Non-pigmented ciliary epithelial cell (primary cell): Measurements from ENCODE around the gene GAB1.

Experiments used
- DNase-seq: peaks from one replicate; pipeline ENCODE4 v3.0.0-alpha.2; 2010; ENCODE audit warnings: low read depth

Gene GAB1

GRCh38 chr4:143336781-143337599 lies at the start of gene GAB1:
TSS of gene GAB1 (plus strand) at chr4:143336876. CDS start at chr4:143337189, 313 bp downstream.
- no peak for DNase-seq

- DNase-seq, result peak; percentile 1
Measured at GRCh38 chr4:143287572-143287923, 49.1 kb upstream of the GAB1 start.

DNA sequence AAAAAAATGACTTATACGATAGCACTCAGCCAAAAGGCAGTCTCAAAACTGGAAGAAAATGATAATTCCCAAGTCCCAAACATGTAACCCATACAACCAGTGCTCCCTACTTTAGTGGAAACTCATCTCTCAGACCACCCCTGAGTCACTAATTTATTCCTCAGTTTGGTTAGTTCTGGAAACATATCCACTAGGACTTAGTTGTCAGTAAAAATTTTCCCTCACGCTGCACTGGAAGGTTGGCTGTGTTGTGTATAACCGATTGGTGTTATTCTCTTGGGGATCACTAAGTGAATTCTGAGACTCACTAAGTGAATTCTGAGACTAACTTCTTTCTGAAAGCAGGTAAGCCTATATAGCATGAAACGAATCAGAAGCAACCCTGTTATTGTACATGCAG lies 48.5 kb upstream of the GAB1 start:
- DNase-seq, result no peak

DNA sequence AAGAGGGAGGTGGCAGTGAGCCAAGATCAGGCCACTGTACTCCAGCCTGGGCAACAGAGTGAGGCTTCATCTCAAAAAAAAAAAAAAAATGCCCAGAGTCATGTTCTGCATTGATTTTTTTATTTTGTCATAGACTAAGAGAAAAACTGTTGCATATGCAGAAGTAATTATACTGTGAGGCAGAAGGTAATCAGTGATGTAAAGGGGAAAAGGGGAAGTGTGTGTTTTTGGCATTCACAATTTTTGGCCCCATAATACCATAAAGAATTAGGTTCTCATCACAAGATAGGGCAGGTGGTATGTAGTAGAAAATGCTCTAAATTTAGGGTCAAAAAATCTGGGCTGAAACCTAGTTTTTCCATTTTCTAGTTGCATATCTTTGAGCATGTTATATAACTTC lies 47.3 kb upstream of the GAB1 start:
- no peak for DNase-seq

- no peak for DNase-seq
Measured at GRCh38 chr4:143291314-143291713, 45.4 kb upstream of the GAB1 start.

DNA sequence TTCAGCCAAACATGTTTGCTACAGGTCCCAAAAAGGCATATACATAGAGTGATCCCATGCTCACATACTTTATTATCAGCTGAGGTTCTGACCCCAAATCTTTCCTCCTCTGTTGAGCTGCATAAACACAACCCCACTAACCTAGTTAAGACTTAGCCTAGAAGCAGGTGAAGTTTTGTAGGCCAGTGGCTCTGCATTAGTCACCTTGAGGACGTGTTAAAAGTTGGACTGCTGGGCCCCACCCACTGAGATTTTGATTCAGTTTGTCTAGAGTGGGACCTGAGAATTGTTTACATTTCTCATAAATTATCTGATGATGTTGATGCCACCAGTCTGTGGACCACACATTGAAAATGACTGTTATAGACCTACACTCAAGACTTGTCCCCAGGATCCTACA lies 43.8 kb upstream of the GAB1 start:
- DNase-seq, result no peak

DNA sequence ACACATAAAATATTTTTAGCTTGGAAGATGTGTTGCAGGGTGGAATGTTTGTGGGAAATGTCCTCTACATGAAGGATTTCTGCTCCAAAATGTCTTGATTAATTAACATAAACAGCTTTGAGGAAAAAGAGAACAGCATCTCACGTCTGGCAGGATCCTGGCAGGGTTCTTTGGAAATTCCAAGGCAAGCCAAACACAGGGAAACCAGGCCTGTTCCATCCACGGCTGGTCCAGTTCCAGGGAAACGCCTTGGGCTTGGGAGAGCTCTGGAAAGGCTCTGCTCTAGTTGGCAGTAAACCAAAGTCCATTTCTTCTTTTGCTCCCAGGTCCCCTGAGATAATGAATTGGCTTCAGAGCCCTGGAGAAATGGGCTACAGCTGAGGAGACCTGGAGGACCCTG lies 42.4 kb upstream of the GAB1 start:
- no peak for DNase-seq

DNA sequence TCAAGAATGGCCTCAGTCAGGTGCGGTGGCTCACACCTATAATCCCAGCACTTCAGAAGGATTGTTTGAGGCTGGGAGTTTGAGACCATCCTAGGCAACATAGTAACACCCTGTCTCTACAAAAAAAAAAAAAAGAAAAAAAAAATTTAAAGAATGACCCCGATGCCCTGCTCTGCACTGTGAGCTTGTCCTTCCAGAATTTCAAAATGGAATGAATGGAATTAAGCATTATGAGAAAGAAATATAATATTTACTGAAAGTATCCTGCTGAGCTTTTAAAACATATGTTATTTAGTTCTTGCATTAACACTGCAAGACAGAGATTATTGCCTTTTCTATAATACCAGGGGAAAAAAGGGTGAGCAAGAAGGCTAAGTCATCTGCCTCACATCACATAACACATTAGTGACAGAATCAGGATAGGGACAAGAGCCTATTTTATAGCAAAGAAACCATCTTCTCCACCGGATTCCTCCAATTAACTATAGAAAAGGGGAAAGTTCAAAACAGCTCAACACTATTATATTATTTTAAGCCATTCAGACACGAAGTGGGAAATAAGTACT lies 41.9 kb upstream of the GAB1 start:
- no peak for DNase-seq

- DNase-seq, result no peak
Measured at GRCh38 chr4:143296397-143297067, 40.1 kb upstream of the GAB1 start.

DNA sequence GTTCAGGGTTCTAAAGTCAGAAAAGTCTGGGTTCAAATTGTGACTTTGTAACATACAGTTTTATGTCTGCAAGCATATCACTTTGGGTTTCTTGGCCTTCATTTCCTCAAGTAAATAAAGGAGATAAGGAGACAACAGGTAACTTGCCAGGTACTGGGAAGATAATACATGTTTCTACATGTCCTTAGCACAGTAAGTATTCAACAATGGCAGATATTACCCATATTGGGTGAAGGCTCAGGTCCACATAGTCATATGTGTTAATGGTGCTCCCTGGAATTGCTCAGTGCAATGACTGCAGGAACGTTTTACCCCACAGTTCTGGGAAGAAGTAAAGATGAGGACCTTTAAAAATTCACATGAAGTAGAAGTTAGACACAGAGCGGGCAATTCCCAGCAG lies 35.8 kb upstream of the GAB1 start:
- DNase-seq, result no peak

DNA sequence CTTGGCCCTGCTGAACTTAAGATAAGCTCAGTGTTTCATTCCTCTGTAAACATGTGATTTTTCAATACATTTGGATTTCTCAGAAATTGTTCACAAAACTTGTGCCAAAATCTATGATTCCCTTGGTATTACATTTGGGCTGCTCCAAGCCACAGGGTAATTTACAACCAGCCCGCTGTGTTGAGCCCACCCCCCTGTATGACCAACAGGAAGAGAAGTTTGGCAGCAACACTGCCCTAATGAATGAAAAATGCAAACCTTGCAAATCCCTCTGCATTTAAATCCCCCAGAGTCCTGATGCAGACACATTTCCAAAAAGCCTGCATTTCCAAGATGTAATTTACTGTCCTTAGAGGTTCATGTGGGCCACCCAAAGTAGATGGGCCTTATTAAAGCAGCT lies 34.1 kb upstream of the GAB1 start:
- DNase-seq, result no peak

DNA sequence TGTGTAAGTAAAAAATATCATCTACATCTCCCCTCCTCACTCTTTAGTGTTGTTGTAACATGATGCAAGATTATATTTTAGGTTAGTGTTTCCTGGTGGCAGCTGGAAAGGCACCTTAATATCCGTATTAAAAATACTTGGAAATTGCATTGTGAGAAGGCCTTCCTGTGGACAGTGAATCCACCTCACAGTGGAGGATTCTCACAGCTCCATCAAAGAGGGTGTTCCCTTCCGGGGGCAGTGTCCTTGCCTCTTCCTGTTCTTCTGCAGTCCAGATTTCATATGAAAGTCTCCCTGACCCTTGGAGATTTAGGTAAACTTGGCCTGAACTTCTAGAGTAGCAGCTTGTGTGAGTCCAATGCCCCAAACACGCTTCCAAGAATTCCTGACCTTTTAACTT lies 29.9 kb upstream of the GAB1 start:
- no peak for DNase-seq

GRCh38 chr4:143307531-143307930 lies 29.1 kb upstream of the GAB1 start:
- DNase-seq, result no peak

- DNase-seq, result no peak
Measured at GRCh38 chr4:143308377-143308776, 28.3 kb upstream of the GAB1 start.

GRCh38 chr4:143311924-143312323 lies 24.8 kb upstream of the GAB1 start:
- DNase-seq, result no peak

DNA sequence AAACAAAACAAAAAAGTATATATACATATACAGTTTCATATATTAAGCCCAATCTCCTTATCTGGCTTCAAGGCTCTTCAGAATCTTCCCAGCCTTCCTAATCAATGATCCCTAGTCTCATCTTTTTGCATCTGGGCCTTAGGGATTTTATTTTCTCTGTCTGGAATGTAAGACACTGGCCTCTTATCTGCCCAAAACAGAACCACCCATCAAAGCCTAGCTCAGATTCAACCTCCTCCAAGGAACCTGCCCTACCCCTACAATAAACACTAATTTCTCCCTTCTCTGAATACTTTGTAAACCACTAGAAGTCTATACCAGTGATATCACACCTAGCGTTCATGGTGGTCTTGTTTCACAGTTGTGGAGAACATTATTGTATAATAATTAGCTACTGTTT lies 23.2 kb upstream of the GAB1 start:
- DNase-seq, result no peak

DNA sequence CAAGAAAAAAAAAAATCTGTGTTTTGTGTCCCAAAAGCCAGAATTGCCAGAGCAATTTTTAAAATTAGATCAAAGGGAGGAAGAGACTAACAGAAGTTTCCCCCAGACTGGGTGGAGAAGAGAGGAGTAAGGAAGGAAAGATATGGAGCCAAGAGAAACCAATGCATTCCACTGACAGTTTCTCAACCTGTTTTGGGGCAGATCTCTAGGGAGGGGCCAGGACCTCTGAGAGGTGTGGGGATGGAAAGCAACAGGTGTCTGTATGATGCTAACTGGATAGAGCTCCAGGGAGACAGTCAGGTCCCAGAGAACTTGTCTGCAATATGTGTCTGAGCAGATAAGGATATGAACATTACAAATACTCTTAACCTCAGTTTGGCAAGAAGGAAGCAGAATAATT lies 22.7 kb upstream of the GAB1 start:
- DNase-seq, result no peak

GRCh38 chr4:143320113-143320512 lies 16.6 kb upstream of the GAB1 start:
- no peak for DNase-seq

GRCh38 chr4:143326735-143327134 lies 9.9 kb upstream of the GAB1 start:
- DNase-seq, result no peak

- DNase-seq, result no peak
Measured at GRCh38 chr4:143329985-143330384, 6.7 kb upstream of the GAB1 start.

DNA sequence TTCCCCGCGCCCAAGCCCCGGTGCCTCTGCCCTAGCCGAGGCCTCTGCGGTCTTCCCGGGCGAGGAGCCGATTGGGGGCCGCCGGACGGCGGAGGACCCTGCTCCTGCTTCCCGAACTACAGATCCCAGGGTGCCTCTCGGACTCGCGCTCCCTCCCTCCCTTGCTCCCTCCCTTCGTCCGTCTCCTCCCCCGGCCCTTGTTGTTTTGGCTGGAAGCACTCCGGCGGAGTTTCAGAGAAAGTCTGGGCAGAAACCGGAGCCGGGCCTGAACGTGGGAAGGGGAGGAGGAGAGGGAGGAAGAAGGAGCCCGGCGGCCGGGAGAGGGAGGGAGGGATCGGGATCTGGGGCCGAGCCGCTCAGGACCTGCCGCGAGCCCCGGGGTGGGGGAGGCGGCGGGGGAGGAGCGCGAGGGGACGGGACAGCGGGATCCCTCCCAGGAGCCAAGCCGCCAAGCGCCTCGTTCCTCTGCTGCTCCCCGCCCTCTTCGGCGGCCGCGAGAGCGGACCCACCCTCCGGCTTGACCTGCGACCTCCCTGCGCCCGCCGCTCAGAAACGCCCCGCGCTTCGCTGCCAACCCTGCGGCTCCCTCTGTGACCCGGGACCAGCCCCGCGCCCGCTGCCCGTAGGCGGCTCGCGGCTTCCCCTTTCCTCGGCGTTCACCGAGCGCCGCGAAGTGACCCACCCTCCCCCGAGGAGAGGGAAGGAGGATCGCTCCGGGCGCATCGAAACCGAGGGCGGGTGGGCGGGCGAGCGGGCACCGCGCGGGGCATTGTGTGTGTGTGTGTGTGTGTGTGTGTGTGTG lies 496 bp upstream of the GAB1 start:
- DNase-seq, result no peak

- no peak for DNase-seq
Measured at GRCh38 chr4:143337600-143338287, 1.1 kb downstream of the GAB1 start.
